Measurements from ENCODE around the gene LNP1.

LNP1 gene

GRCh38 chr3:100416176-100416575, 14.8 kb downstream of the LNP1 start:
- Histone ChIP-seq H2AFZ (ENCODE audit: low read depth, low read length) (no peak overlapping the region), H3K4me3 (ENCODE audit: low read depth in 1 of 2, low read length in 2 of 2) (no peak overlapping the region), H3K79me2 (ENCODE audit: insufficient read depth, low read length) (no peaks in the 10 kb centered on the region), H3K4me2 (ENCODE audit: insufficient read depth, low read length) (no peak overlapping the region), H3K27me3 (ENCODE audit: insufficient read depth, low read length, poor library complexity) (no peaks in the 10 kb centered on the region), H3K27ac (ENCODE audit: low read length) (no peak overlapping the region), H3K4me1 (ENCODE audit: insufficient read depth, low read length) (no peaks in the 10 kb centered on the region), H3K9ac (ENCODE audit: low read depth, low read length) (no peak overlapping the region), H3K9me3 (ENCODE audit: insufficient read depth, low read length, severe bottlenecking) (no peaks in the 10 kb centered on the region), H3K36me3 (ENCODE audit: insufficient read depth, low read length) (no peaks in the 10 kb centered on the region), H4K20me1 (ENCODE audit: insufficient read depth, low read length) (no peaks in the 10 kb centered on the region)
- ATAC-seq (ENCODE audit: insufficient read depth, low read depth) = no peak
- DNase-seq = no peak
- no peak for TF ChIP-seq CTCF (IDR thresholded peaks at IDR 0.05; ENCODE audit: borderline replicate concordance, extremely low read depth, low read length, poor library complexity, severe bottlenecking)
- no peak for TF ChIP-seq EZH2 (IDR thresholded peaks at IDR 0.05; ENCODE audit: borderline replicate concordance, low read depth, low read length, severe bottlenecking)

- DNase-seq (no peak), ATAC-seq (ENCODE audit: insufficient read depth, low read depth) (no peak)
- Histone ChIP-seq H3K9ac (ENCODE audit: low read depth, low read length) (no peak overlapping the region), H3K36me3 (ENCODE audit: insufficient read depth, low read length) (no peaks in the 10 kb centered on the region), H3K4me2 (ENCODE audit: insufficient read depth, low read length) (no peak overlapping the region), H3K9me3 (ENCODE audit: insufficient read depth, low read length, severe bottlenecking) (no peaks in the 10 kb centered on the region), H3K27me3 (ENCODE audit: insufficient read depth, low read length, poor library complexity) (no peaks in the 10 kb centered on the region), H4K20me1 (ENCODE audit: insufficient read depth, low read length) (no peaks in the 10 kb centered on the region), H3K79me2 (ENCODE audit: insufficient read depth, low read length) (no peaks in the 10 kb centered on the region), H3K4me3 (ENCODE audit: low read depth in 1 of 2, low read length in 2 of 2) (no peak overlapping the region), H2AFZ (ENCODE audit: low read depth, low read length) (no peak overlapping the region), H3K27ac (ENCODE audit: low read length) (no peak overlapping the region), H3K4me1 (ENCODE audit: insufficient read depth, low read length) (no peaks in the 10 kb centered on the region)
- no peak for TF ChIP-seq EZH2 (IDR thresholded peaks at IDR 0.05; ENCODE audit: borderline replicate concordance, low read depth, low read length, severe bottlenecking)
- no peak for TF ChIP-seq CTCF (IDR thresholded peaks at IDR 0.05; ENCODE audit: borderline replicate concordance, extremely low read depth, low read length, poor library complexity, severe bottlenecking)
Measured at GRCh38 chr3:100416863-100417262, 15.5 kb downstream of the LNP1 start.

- Histone ChIP-seq H3K9ac (ENCODE audit: low read depth, low read length) (no peak overlapping the region), H4K20me1 (ENCODE audit: insufficient read depth, low read length) (no peaks in the 10 kb centered on the region), H3K9me3 (ENCODE audit: insufficient read depth, low read length, severe bottlenecking) (no peaks in the 10 kb centered on the region), H3K4me1 (ENCODE audit: insufficient read depth, low read length) (no peaks in the 10 kb centered on the region), H2AFZ (ENCODE audit: low read depth, low read length) (no peak overlapping the region), H3K27ac (ENCODE audit: low read length) (no peak overlapping the region), H3K36me3 (ENCODE audit: insufficient read depth, low read length) (no peaks in the 10 kb centered on the region), H3K4me3 (ENCODE audit: low read depth in 1 of 2, low read length in 2 of 2) (no peak overlapping the region), H3K27me3 (ENCODE audit: insufficient read depth, low read length, poor library complexity) (no peaks in the 10 kb centered on the region), H3K4me2 (ENCODE audit: insufficient read depth, low read length) (no peak overlapping the region), H3K79me2 (ENCODE audit: insufficient read depth, low read length) (no peaks in the 10 kb centered on the region)
- ATAC-seq (ENCODE audit: insufficient read depth, low read depth) = no peak
- DNase-seq = no peak
- no peak for TF ChIP-seq EZH2 (IDR thresholded peaks at IDR 0.05; ENCODE audit: borderline replicate concordance, low read depth, low read length, severe bottlenecking)
Measured at GRCh38 chr3:100419406-100419805, 18.1 kb downstream of the LNP1 start.

- H3K36me3 ChIP-seq (ENCODE audit: insufficient read depth, low read length) = no peaks in the 10 kb centered on the region
- no peak overlapping the region for H3K4me3 ChIP-seq (ENCODE audit: low read depth in 1 of 2, low read length in 2 of 2)
- no peak for TF ChIP-seq EZH2 (IDR thresholded peaks at IDR 0.05; ENCODE audit: borderline replicate concordance, low read depth, low read length, severe bottlenecking)
- no peak for TF ChIP-seq CTCF (IDR thresholded peaks at IDR 0.05; ENCODE audit: borderline replicate concordance, extremely low read depth, low read length, poor library complexity, severe bottlenecking)
- no peak for DNase-seq
- H4K20me1 ChIP-seq (ENCODE audit: insufficient read depth, low read length) = no peaks in the 10 kb centered on the region
- H3K27ac ChIP-seq (ENCODE audit: low read length) = no peak overlapping the region
- no peaks in the 10 kb centered on the region for H3K4me1 ChIP-seq (ENCODE audit: insufficient read depth, low read length)
- no peak overlapping the region for H2AFZ ChIP-seq (ENCODE audit: low read depth, low read length)
- no peaks in the 10 kb centered on the region for H3K9me3 ChIP-seq (ENCODE audit: insufficient read depth, low read length, severe bottlenecking)
- no peak for ATAC-seq (ENCODE audit: insufficient read depth, low read depth)
- H3K9ac ChIP-seq (ENCODE audit: low read depth, low read length) = no peak overlapping the region
- no peaks in the 10 kb centered on the region for H3K27me3 ChIP-seq (ENCODE audit: insufficient read depth, low read length, poor library complexity)
- no peaks in the 10 kb centered on the region for H3K79me2 ChIP-seq (ENCODE audit: insufficient read depth, low read length)
- no peak overlapping the region for H3K4me2 ChIP-seq (ENCODE audit: insufficient read depth, low read length)
Measured at GRCh38 chr3:100420885-100421284, 19.5 kb downstream of the LNP1 start.
